CD4-positive, CD25-positive, alpha-beta regulatory T cell (primary cell): ENCODE measurements around the gene ABCB4. TPM values are rescaled to one million over a fixed set of nuclear protein-coding genes. Genes with fewer than 3 reads are reported as not detected.

Source experiments
- ATAC-seq, 2 donors: fragments of 150-1000 bp; cut with Tn5 transposase; one replicate each; pipeline ENCODE4 v1.10.0; 2021; ENCODE audit warnings: low read depth in 2 of 2, moderate number of reproducible peaks in 2 of 2, moderate library complexity in 1 of 2
- DNase-seq, 3 donors: peaks; one replicate each; pipeline versions ENCODE4 v3.0.0 to v3.0.0-alpha.2; 2012 to 2022; ENCODE audit warnings: mixed read lengths in 1 of 3
- H3K27ac ChIP-seq: one replicate; pipeline ENCODE4 v1.7.0; 2013; ENCODE audit warnings: mild to moderate bottlenecking, low read length; ENCODE audit not compliant: insufficient read depth, poor library complexity, severe bottlenecking
- H3K27me3 ChIP-seq: one replicate; pipeline ENCODE4 v1.7.0; 2013; ENCODE audit warnings: low read length; ENCODE audit not compliant: control insufficient read depth, insufficient read depth
- H3K36me3 ChIP-seq: one replicate; pipeline ENCODE4 v1.7.0; 2013; ENCODE audit warnings: mild to moderate bottlenecking, low read length, moderate library complexity; ENCODE audit not compliant: control insufficient read depth, insufficient read depth
- H3K4me1 ChIP-seq: 2 replicates; pipeline ENCODE4 v1.7.0; 2013; ENCODE audit warnings: mild to moderate bottlenecking, low read length; ENCODE audit not compliant: insufficient read depth, control insufficient read depth, poor library complexity, severe bottlenecking
- H3K4me3 ChIP-seq: one replicate; pipeline ENCODE4 v1.7.0; 2013; ENCODE audit warnings: low read depth, mild to moderate bottlenecking, low read length, moderate library complexity
- H3K9me3 ChIP-seq, 2 experiments: 1 replicate in 1 of 2; 2 replicates in 1 of 2; pipeline ENCODE4 v1.7.0; 2013; ENCODE audit warnings: low read length in 2 of 2, mild to moderate bottlenecking in 1 of 2, moderate library complexity in 1 of 2; ENCODE audit not compliant: control insufficient read depth in 2 of 2
- H3K27ac Mint-ChIP-seq, 3 donors: one replicate each; pipeline ENCODE4 v1.8.0; 2020 to 2022; ENCODE audit warnings: mild to moderate bottlenecking in 3 of 3, mixed read lengths in 3 of 3, moderate library complexity in 2 of 3
- H3K27me3 Mint-ChIP-seq: one replicate; pipeline ENCODE4 v1.8.0; 2022; ENCODE audit warnings: mild to moderate bottlenecking, mixed read lengths
- H3K36me3 Mint-ChIP-seq: one replicate; pipeline ENCODE4 v1.8.0; 2020; ENCODE audit warnings: mixed read lengths
- H3K4me1 Mint-ChIP-seq, 4 donors: one replicate each; pipeline ENCODE4 v1.8.0; 2020 to 2022; ENCODE audit warnings: mixed read lengths in 4 of 4, mild to moderate bottlenecking in 1 of 4
- H3K4me3 Mint-ChIP-seq, 4 donors: one replicate each; pipeline ENCODE4 v1.8.0; 2020 to 2022; ENCODE audit warnings: mild to moderate bottlenecking in 4 of 4, mixed read lengths in 4 of 4, moderate library complexity in 3 of 4
- H3K9me3 Mint-ChIP-seq, 7 donors: one replicate each; pipeline ENCODE4 v1.8.0; 2020 to 2022; ENCODE audit warnings: mixed read lengths in 7 of 7, mild to moderate bottlenecking in 3 of 7, moderate library complexity in 2 of 7
- polyA plus RNA-seq, 4 donors: library from polyadenylated mRNA; unstranded; fragments of 300-500 nt; fragmentation: Illumina TruSeq; gene quantifications; one replicate each; pipeline ENCODE4 v1.2.3, GENCODE V29; 2021
- total RNA-seq: library from RNA; stranded (reverse); gene quantifications from one replicate; pipeline ENCODE4 v1.2.3, GENCODE V29; 2022

The ABCB4 gene
- total and polyA plus RNA-seq, 5 donors from 2014 or later, result not detected

GRCh38 chr7:87448388-87448787 is 27.1 kb downstream of the ABCB4 start:
- H3K9me3 Mint-ChIP-seq, result no peaks in the 10 kb centered on the region
- peak overlapping the region in 1 of 3 donors; percentile 78 for H3K27ac Mint-ChIP-seq
- DNase-seq (no peak), ATAC-seq (no peak)
- peaks cover 13% of the 10 kb centered on the region for H3K27me3 Mint-ChIP-seq
- no peaks in the 10 kb centered on the region for H3K36me3 Mint-ChIP-seq
- H3K36me3 ChIP-seq, result no peaks in the 10 kb centered on the region
- no peaks in the 10 kb centered on the region for H3K4me1 ChIP-seq
- no peak overlapping the region for H3K4me3 Mint-ChIP-seq
- no peak overlapping the region for H3K27ac ChIP-seq
- no peaks in the 10 kb centered on the region for H3K4me1 Mint-ChIP-seq
- no peak overlapping the region for H3K4me3 ChIP-seq
- no peaks in the 10 kb centered on the region for H3K9me3 ChIP-seq
- peaks cover 3% of the 10 kb centered on the region for H3K27me3 ChIP-seq

- peaks cover 0 to 2% (median 0%) of the 10 kb centered on the region in 7 donors for H3K9me3 Mint-ChIP-seq
- H3K4me1 Mint-ChIP-seq, result no peaks in the 10 kb centered on the region
These were observed 28.3 kb downstream of the ABCB4 start for GRCh38 chr7:87447116-87447635.

DNA sequence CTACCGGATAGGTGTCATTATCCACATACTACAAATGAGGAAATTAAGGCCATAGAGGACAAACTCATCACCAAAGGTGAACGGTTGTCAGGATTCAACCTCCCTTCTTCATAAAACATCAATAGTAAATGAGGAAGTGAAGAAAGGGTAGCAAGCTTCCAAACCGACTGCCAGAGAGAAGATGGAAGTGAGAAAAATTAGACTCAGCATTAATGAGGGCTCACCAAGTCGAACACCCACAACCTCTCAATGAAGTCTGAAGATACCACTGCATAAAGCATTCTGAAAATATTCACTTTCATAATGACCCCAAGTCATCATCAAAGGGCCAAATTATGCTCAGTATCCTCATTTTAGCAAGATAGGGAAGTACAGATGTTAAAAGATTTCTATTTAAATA is 29.6 kb downstream of the ABCB4 start:
- no peaks in the 10 kb centered on the region for H3K4me1 ChIP-seq
- H3K9me3 Mint-ChIP-seq, result peaks cover 0 to 2% (median 0%) of the 10 kb centered on the region in 7 donors
- no peak overlapping the region for H3K27ac Mint-ChIP-seq
- no peaks in the 10 kb centered on the region for H3K36me3 Mint-ChIP-seq
- H3K9me3 ChIP-seq, result no peaks in the 10 kb centered on the region
- peaks cover 16% of the 10 kb centered on the region for H3K27me3 Mint-ChIP-seq
- no peaks in the 10 kb centered on the region for H3K36me3 ChIP-seq
- no peak overlapping the region for H3K27ac ChIP-seq
- no peak overlapping the region for H3K4me3 ChIP-seq
- DNase-seq (no peak), ATAC-seq (no peak)
- peaks cover 3% of the 10 kb centered on the region for H3K27me3 ChIP-seq
- H3K4me3 Mint-ChIP-seq, result no peak overlapping the region
- no peaks in the 10 kb centered on the region for H3K4me1 Mint-ChIP-seq

More at GRCh38 chr7:87447116-87447635, 28.3 kb downstream of the ABCB4 start:
- peaks cover 16% of the 10 kb centered on the region for H3K27me3 Mint-ChIP-seq
- Histone ChIP-seq H3K9me3 (no peaks in the 10 kb centered on the region), H3K4me1 (no peaks in the 10 kb centered on the region), H3K4me3 (no peak overlapping the region), H3K27ac (no peak overlapping the region), H3K36me3 (no peaks in the 10 kb centered on the region), H3K27me3 (peaks cover 3% of the 10 kb centered on the region)
- DNase-seq, result no peak
- no peak overlapping the region for H3K27ac Mint-ChIP-seq
- no peaks in the 10 kb centered on the region for H3K36me3 Mint-ChIP-seq
- ATAC-seq, result no peak
- no peak overlapping the region for H3K4me3 Mint-ChIP-seq

DNA sequence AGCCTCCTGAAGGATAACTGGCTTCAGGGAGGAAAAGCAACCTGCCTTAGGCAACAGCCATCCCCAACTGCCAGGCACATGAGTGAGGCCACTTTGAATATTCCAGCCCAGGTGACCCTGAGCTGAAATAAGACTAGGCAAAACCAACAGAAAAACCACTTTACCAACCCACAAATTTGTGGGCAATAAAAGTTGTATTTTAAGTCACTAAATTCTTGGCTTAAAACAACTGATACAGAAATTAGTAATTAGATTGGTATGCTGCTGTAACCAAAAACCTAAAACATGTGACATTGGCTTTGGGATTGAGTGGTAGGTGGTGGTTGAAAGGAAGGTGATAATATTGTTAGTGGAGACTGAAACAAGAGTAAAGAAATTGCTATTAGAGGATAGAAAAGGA is 39.9 kb downstream of the ABCB4 start:
- H3K4me1 Mint-ChIP-seq, result no peaks in the 10 kb centered on the region
- no peak for ATAC-seq
- H3K27me3 Mint-ChIP-seq, result peaks cover 16% of the 10 kb centered on the region
- Histone ChIP-seq H3K27ac (no peak overlapping the region), H3K4me3 (no peak overlapping the region), H3K36me3 (no peaks in the 10 kb centered on the region), H3K4me1 (no peaks in the 10 kb centered on the region), H3K9me3 (no peaks in the 10 kb centered on the region), H3K27me3 (peaks cover 4% of the 10 kb centered on the region)
- DNase-seq, result no peak
- no peak overlapping the region for H3K4me3 Mint-ChIP-seq
- H3K36me3 Mint-ChIP-seq, result no peaks in the 10 kb centered on the region
- H3K9me3 Mint-ChIP-seq, result peaks cover 0 to 2% (median 0%) of the 10 kb centered on the region in 7 donors
- H3K27ac Mint-ChIP-seq, result no peak overlapping the region

GRCh38 chr7:87432536-87432935 is 42.9 kb downstream of the ABCB4 start:
- Mint-ChIP-seq H3K4me1 (no peaks in the 10 kb centered on the region), H3K27me3 (peaks cover 21% of the 10 kb centered on the region), H3K27ac (no peak overlapping the region), H3K4me3 (no peak overlapping the region), H3K9me3 (peaks cover 0 to 3% (median 0%) of the 10 kb centered on the region in 7 donors), H3K36me3 (no peaks in the 10 kb centered on the region)
- Histone ChIP-seq H3K4me3 (no peak overlapping the region), H3K27me3 (peaks cover 4% of the 10 kb centered on the region), H3K9me3 (no peaks in the 10 kb centered on the region), H3K36me3 (no peaks in the 10 kb centered on the region), H3K27ac (no peak overlapping the region), H3K4me1 (no peaks in the 10 kb centered on the region)
- ATAC-seq (no peak), DNase-seq (no peak)

GRCh38 chr7:87427288-87427687 is 48.2 kb downstream of the ABCB4 start:
- no peak overlapping the region for H3K27ac Mint-ChIP-seq
- H3K36me3 Mint-ChIP-seq, result no peaks in the 10 kb centered on the region
- Histone ChIP-seq H3K9me3 (no peaks in the 10 kb centered on the region), H3K4me3 (no peak overlapping the region), H3K27ac (no peak overlapping the region), H3K36me3 (no peaks in the 10 kb centered on the region), H3K4me1 (no peaks in the 10 kb centered on the region), H3K27me3 (peaks cover 4% of the 10 kb centered on the region)
- DNase-seq (no peak), ATAC-seq (no peak)
- H3K9me3 Mint-ChIP-seq, result peaks cover 0 to 3% (median 0%) of the 10 kb centered on the region in 7 donors
- H3K27me3 Mint-ChIP-seq, result peaks cover 31% of the 10 kb centered on the region
- H3K4me1 Mint-ChIP-seq, result no peaks in the 10 kb centered on the region
- H3K4me3 Mint-ChIP-seq, result no peak overlapping the region

DNA sequence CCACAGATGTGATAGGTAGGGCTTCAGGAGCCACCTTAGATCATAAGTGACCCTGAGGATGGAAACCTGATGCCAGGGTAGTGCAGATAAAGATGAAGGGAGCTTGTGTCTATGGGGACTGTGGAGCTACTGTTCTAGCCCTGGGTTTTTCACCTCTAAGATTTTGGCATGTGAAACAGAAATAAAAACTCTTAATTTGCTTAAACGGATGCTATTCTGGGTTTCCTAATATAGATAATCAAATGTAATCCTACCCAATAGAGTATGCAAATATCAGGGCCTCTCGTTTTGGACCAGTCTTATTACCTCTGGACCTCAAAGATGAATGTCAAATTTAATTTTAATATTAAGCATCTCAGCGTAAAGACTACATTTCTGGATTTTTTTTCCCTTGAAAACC is 49.3 kb downstream of the ABCB4 start:
- H3K27ac ChIP-seq, result no peak overlapping the region
- H3K9me3 ChIP-seq, result no peaks in the 10 kb centered on the region
- DNase-seq, result no peak
- no peak overlapping the region for H3K4me3 Mint-ChIP-seq
- no peak overlapping the region for H3K27ac Mint-ChIP-seq
- H3K36me3 Mint-ChIP-seq, result no peaks in the 10 kb centered on the region
- H3K4me3 ChIP-seq, result no peak overlapping the region
- H3K27me3 ChIP-seq, result no peaks in the 10 kb centered on the region
- no peak for ATAC-seq
- H3K9me3 Mint-ChIP-seq, result peaks cover 0 to 3% (median 0%) of the 10 kb centered on the region in 7 donors
- H3K27me3 Mint-ChIP-seq, result peaks cover 29% of the 10 kb centered on the region
- no peaks in the 10 kb centered on the region for H3K4me1 Mint-ChIP-seq
- H3K4me1 ChIP-seq, result no peaks in the 10 kb centered on the region
- H3K36me3 ChIP-seq, result no peaks in the 10 kb centered on the region

GRCh38 chr7:87424075-87424474 is 51.4 kb downstream of the ABCB4 start:
- no peaks in the 10 kb centered on the region for H3K4me1 Mint-ChIP-seq
- Histone ChIP-seq H3K27me3 (no peaks in the 10 kb centered on the region), H3K4me1 (no peaks in the 10 kb centered on the region), H3K27ac (no peak overlapping the region), H3K9me3 (no peaks in the 10 kb centered on the region), H3K4me3 (no peak overlapping the region), H3K36me3 (no peaks in the 10 kb centered on the region)
- no peak overlapping the region for H3K4me3 Mint-ChIP-seq
- no peak for DNase-seq
- no peak overlapping the region for H3K27ac Mint-ChIP-seq
- no peaks in the 10 kb centered on the region for H3K36me3 Mint-ChIP-seq
- H3K9me3 Mint-ChIP-seq, result peaks cover 0 to 3% (median 0%) of the 10 kb centered on the region in 7 donors
- ATAC-seq, result no peak
- peaks cover 28% of the 10 kb centered on the region for H3K27me3 Mint-ChIP-seq
